GM13977 (cell line): ENCODE data around the gene PARD6G.

Experiments used
- DNase-seq: peaks from one replicate; pipeline ENCODE4 v3.0.0; 2012; ENCODE audit warnings: low spot score
- in situ Hi-C: fragments of 300-500 bp; cut with MboI; formaldehyde crosslinking; loops from one replicate; pipeline ENCODE4 v1.12.0; 2022; ENCODE audit warnings: low sequenced_read_pairs, low pct_unique_long_range_greater_than_20kb, mixed read lengths, inconsistent platforms; ENCODE audit not compliant: unreplicated experiment
- TF ChIP-seq, protein P1 (sequence below): IDR thresholded peaks from 2 replicates; pipeline ENCODE4 v1.5.1; 2012; ENCODE audit warnings: mild to moderate bottlenecking, control low read depth; ENCODE audit not compliant: insufficient read depth; ENCODE audit errors: extremely low read depth, missing control alignments

The PARD6G gene

DNA sequence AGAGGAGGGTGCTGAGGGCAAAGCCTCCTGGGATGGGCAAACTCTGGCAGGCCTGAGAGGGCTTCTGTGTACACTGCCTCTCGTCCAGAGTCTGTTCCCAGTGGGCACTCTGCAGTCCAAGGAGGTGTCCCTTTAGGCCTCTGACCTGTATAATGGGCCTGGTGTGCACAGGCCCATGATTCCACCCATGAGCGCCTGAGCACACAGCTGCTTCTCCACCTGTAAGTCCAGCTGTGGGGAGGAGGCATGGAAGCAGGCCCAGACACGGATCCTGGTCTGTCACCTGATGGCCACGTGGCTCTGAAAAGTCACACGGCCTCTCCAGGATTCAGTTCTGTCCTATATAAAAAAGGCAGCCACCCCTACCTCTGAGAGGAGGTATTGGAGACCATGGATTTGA, 57.0 kb downstream of the PARD6G start:
- TF ChIP-seq, protein P1, sequence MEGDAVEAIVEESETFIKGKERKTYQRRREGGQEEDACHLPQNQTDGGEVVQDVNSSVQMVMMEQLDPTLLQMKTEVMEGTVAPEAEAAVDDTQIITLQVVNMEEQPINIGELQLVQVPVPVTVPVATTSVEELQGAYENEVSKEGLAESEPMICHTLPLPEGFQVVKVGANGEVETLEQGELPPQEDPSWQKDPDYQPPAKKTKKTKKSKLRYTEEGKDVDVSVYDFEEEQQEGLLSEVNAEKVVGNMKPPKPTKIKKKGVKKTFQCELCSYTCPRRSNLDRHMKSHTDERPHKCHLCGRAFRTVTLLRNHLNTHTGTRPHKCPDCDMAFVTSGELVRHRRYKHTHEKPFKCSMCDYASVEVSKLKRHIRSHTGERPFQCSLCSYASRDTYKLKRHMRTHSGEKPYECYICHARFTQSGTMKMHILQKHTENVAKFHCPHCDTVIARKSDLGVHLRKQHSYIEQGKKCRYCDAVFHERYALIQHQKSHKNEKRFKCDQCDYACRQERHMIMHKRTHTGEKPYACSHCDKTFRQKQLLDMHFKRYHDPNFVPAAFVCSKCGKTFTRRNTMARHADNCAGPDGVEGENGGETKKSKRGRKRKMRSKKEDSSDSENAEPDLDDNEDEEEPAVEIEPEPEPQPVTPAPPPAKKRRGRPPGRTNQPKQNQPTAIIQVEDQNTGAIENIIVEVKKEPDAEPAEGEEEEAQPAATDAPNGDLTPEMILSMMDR = no peak
- DNase-seq = no peak
- in situ Hi-C loops = no loop called here

DNA sequence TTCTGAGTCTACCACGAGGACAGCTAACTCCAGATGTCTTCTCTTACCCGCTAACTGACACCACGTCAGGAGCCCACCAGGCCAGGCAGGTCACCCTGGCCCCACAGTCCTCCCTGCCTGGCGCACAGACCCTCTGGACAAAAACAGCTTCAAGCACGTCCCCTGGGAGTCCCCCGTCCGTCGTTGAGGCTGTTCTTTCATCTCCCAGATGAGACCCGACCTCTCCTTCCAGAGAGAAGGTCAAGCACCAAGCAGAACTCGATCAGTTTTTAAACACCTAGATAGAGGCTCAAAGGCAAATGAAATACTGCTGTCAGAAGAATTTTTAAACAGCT, 57.8 kb downstream of the PARD6G start:
- no peak for DNase-seq
- TF ChIP-seq, protein P1 = no peak
- in situ Hi-C loops = no loop called here

DNA sequence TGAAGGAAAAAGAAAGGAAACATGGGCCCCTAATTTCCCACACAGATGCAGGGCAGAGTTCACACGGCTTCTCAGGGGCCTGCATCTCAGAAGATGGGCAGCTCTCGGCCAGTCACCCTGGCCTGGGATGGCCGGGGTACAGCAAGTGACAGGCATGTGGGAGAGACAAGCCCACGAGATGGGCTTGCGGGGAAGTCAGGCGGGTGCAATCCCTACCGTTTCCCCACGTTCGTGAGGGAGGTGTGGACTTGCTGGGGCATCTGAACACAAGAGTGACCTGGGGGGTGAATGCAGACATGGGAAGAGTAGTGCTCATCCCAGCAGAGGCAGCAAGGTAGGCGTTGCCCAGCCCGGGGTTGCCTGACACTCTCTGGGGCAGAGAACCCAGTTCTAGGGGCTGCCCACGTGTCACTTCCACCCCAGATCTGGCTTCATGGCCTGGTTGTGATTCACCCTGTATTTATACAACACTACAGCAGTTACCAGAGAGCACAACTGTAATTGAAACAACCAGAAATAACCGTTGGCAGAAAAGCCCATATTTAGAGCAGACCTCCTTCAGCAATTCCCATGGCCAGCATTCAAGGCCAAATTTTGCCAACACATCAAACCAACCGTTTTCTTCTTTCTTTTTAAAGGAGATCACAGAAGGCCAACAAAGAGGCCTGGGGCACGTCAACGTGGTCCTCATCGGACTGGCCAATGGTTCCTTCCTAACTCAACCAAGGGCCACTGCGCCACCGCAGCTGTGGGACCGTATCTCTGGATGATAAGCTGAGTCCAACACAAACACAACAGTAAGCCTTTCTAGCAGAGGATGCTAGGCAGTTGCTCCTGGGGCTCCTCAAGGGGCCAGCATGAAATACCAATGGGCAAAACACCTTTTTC, 58.4 kb downstream of the PARD6G start:
- TF ChIP-seq, protein P1 = no peak
- no peak for DNase-seq
- in situ Hi-C loops = no loop called here

DNA sequence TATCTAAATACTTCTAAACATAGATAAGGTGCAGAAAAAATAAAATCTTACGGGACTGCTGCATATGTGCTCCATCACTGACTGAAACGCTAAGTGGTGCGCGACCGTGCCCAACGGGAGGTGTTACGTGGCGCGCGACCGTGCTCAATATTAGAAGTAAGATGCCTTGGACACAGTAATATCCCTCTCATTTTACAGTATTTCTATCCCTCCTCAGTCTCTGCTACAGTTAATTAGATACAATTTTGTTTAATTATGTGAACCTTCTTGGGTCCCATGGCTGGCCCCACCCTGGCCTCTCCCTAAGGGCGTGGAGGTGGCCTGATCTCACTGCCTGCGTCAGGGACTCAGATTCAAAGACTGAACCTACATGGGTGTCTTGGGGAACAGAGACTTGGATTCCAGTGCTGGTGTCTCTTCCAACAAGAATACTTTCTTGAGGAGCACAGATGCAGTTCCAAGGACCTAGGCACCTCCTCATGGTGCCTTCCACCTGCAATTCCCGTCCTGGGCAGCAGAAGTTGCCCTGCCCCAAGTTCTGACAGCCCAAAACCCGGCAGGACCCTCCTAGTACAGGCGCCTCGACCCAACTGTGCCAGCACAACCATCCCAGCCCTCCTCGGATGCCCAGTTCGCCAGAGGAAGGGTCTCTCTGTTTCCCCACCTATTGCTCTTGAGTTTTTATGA, 59.2 kb downstream of the PARD6G start:
- no peak for DNase-seq
- in situ Hi-C loops = no loop called here
- TF ChIP-seq, protein P1 = no peak

DNA sequence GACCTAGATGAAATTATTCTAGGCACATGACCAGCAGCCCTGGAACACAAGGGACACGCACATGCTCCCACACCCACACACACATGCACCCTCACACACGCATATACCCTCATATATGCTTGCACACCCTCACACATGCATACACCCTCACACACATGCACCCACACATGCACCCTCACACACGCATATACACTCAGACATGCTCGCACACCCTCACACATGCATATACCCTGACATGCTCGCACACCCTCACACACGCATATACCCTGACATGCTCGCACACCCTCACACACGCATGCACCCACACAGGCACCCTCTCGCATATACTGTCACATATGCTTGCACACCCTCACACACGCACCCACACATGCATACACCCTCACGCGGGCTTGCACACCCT, 61.8 kb downstream of the PARD6G start:
- TF ChIP-seq, protein P1 = no peak
- in situ Hi-C loops = no loop called here
- DNase-seq = no peak

DNA sequence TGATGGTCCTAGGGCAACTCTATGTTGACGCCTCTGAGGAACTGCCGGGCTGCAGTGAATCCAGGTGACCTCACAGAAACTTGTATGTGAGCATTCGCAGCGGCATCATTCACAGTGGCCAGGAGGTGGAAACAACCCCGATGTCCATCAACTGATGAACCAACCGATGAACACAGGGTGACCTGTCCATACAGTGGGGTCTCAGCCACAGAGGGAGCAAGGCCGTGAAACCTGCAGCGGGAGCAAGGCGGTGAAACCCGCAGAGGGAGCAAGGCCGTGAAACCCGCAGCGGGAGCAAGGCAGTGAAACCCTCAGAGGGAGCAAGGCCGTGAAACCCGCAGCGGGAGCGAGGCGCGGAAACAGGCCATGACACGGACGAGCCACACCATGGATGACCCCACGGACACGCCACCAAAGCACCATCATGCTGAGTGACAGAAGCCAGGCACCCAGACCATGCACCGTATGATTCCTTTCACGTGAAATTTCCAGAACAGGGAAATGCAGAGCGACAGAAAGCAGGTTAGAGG, 63.0 kb downstream of the PARD6G start:
- no peak for DNase-seq
- TF ChIP-seq, protein P1 = no peak
- in situ Hi-C loops = no loop called here
